ENCODE measurements around the gene AMPH.

DNA sequence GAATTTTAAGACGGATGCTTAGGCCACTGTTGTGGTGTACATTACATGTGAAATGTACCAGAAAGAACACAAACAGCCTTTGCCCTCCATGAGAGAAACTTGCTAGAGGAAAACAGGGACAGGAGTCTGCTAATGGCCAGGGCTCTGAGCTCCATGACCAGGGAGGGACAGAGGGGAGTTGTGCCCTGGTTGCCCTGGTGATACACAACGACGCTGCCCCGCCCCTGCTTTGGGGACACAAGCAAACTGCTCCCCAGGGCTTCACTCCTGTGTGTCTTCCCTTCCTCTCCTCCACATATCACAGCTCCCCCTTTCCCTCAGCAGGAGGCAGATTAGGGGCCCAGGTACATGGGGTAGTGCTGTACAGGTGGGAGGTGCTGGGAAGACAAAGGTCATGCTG is 36.2 kb downstream of the AMPH start:
- TF ChIP-seq POLR2A (IDR thresholded peaks at IDR 0.05; ENCODE audit: low read depth, low read length): no peak
- TF ChIP-seq POLR2AphosphoS5 (IDR thresholded peaks at IDR 0.05; ENCODE audit: low read depth, low read length): no peak

Data from GM12892 (cell line).